WTC11 (cell line): ENCODE measurements around the gene LYZL2.
"Not testable (repeated sequence)": the region's sequence is repeated elsewhere in the genome, so short reads cannot be mapped to it uniquely, and the experiment has no call there.

Experiments
- ATF2 ChIP-seq: sonication (generic); formaldehyde crosslinking; IDR thresholded peaks from 2 replicates; pipeline ENCODE4 v1.8.1; 2022; ENCODE audit warnings: low read depth, missing genetic modification reagents, borderline replicate concordance
- CBFB ChIP-seq: sonication (generic); formaldehyde crosslinking; IDR thresholded peaks from 2 replicates; pipeline ENCODE4 v1.8.1; 2022; ENCODE audit warnings: mild to moderate bottlenecking, low read depth, missing genetic modification reagents
- CTCF ChIP-seq: fragments of 200-600 bp; IDR thresholded peaks from 2 replicates; pipeline ENCODE4 v1.8.0; 2022; ENCODE audit warnings: antibody characterized with exemption
- ESRRA ChIP-seq: sonication (generic); formaldehyde crosslinking; IDR thresholded peaks from 2 replicates; pipeline ENCODE4 v1.8.1; 2022; ENCODE audit warnings: mild to moderate bottlenecking, missing genetic modification reagents, borderline replicate concordance
- ZNF512 ChIP-seq: sonication (generic); formaldehyde crosslinking; IDR thresholded peaks from 2 replicates; pipeline ENCODE4 v1.8.1; 2022; ENCODE audit warnings: missing genetic modification reagents, borderline replicate concordance

GRCh38 chr10:30643557-30644199, 14.1 kb upstream of the LYZL2 start:
- TF ChIP-seq CTCF; ZNF512 (CRISPR knock-in tag); ESRRA (CRISPR knock-in tag); CBFB; ATF2 (CRISPR knock-in tag): not testable (repeated sequence)
